ENCODE data around the gene DHX8. TPM values are rescaled to one million over a fixed set of nuclear protein-coding genes. Genes with fewer than 3 reads are reported as not detected.

DHX8 gene
- total and polyA plus RNA-seq, 2 of the 4 experiments (the other 2 are of a cell fraction), result 21.8 to 50.0 TPM

- in situ Hi-C loops (cut with MboI; ENCODE audit: low sequenced_read_pairs) (no loop called here), dilution Hi-C loops (cut with HindIII; ENCODE audit: low sequenced_read_pairs, unreplicated experiment) (no loop called here), intact Hi-C loops (cut with micrococcal nuclease) (no loop called here)
- H2AFZ ChIP-seq (replicated peaks; ENCODE audit: low read length, poor library complexity), result no peak overlapping the region
- H3K4me2 ChIP-seq (ENCODE audit: low read depth, low read length), result no peak overlapping the region
- H3K36me3 ChIP-seq (ENCODE audit: control insufficient read depth, insufficient read depth, low read length), result no peaks in the 10 kb centered on the region
- H3K9ac ChIP-seq (ENCODE audit: low read depth, low read length), result no peak overlapping the region
- H3K23ac ChIP-seq (ENCODE audit: low read depth, low read length), result no peak overlapping the region
- TF ChIP-seq BHLHE40 (IDR thresholded peaks at IDR 0.05; ENCODE audit: low read depth, low read length) (no peak), SMC3 (IDR thresholded peaks at IDR 0.05; ENCODE audit: low read depth, low read length) (no peak), RAD21 (IDR thresholded peaks at IDR 0.05; ENCODE audit: low read length) (no peak), USF2 (IDR thresholded peaks at IDR 0.05; ENCODE audit: low read depth, low read length) (no peak), MAFK (IDR thresholded peaks at IDR 0.05; ENCODE audit: low read depth, low read length) (no peak), MXI1 (IDR thresholded peaks at IDR 0.05; ENCODE audit: borderline replicate concordance, low read depth, low read length) (no peak), CHD1 (IDR thresholded peaks at IDR 0.05; ENCODE audit: low read depth, low read length) (no peak), NFE2L2 (IDR thresholded peaks at IDR 0.05; ENCODE audit: low read depth, low read length) (no peak), RFX5 (IDR thresholded peaks at IDR 0.05; ENCODE audit: low read depth, low read length) (no peak), POLR2A (IDR thresholded peaks at IDR 0.05; ENCODE audit: low read depth, low read length) (no peak), MAZ (IDR thresholded peaks at IDR 0.05; ENCODE audit: borderline replicate concordance, low read depth, low read length) (no peak), CEBPB (IDR thresholded peaks at IDR 0.05; ENCODE audit: low read depth, low read length) (no peak), CTCF (conservative IDR thresholded peaks at IDR 0.05; ENCODE audit: low read depth, low read length) (no peak), RCOR1 (IDR thresholded peaks at IDR 0.05; ENCODE audit: insufficient replicate concordance, low read length) (no peak), FOS (IDR thresholded peaks at IDR 0.05; ENCODE audit: low read depth, low read length) (no peak)
- TF ChIP-seq, protein P1, sequence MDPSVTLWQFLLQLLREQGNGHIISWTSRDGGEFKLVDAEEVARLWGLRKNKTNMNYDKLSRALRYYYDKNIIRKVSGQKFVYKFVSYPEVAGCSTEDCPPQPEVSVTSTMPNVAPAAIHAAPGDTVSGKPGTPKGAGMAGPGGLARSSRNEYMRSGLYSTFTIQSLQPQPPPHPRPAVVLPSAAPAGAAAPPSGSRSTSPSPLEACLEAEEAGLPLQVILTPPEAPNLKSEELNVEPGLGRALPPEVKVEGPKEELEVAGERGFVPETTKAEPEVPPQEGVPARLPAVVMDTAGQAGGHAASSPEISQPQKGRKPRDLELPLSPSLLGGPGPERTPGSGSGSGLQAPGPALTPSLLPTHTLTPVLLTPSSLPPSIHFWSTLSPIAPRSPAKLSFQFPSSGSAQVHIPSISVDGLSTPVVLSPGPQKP (IDR thresholded peaks at IDR 0.05; ENCODE audit: borderline replicate concordance, low read depth, low read length), result no peak
- no peaks in the 10 kb centered on the region for H3K9me3 ChIP-seq (ENCODE audit: control insufficient read depth, insufficient read depth, low read length)
- H3K18ac ChIP-seq (ENCODE audit: low read depth, low read length), result no peak overlapping the region
- no peak overlapping the region for H3K56ac ChIP-seq (ENCODE audit: extremely low read depth, insufficient read depth, low read length)
- H2BK15ac ChIP-seq (ENCODE audit: low read depth, low read length), result no peak overlapping the region
- no peak overlapping the region for H3K14ac ChIP-seq (replicated peaks; ENCODE audit: low read depth, low read length)
- no peak for ATAC-seq (ENCODE audit: low read depth)
- H2BK20ac ChIP-seq (ENCODE audit: low read depth, low read length), result no peak overlapping the region
- no peaks in the 10 kb centered on the region for H3K27me3 ChIP-seq (ENCODE audit: control insufficient read depth, insufficient read depth, low read length)
- CTCF ChIA-PET, result no interaction called here
- H2AK9ac ChIP-seq (replicated peaks; ENCODE audit: low read depth, low read length, poor library complexity), result no peak overlapping the region
- no peak overlapping the region for H4K5ac ChIP-seq (ENCODE audit: low read depth, low read length)
- no peak overlapping the region for H3K4ac ChIP-seq (ENCODE audit: low read depth, low read length)
- no peak overlapping the region for H4K8ac ChIP-seq (ENCODE audit: low read depth in 2 of 2, low read length in 2 of 2)
- H3K4me1 ChIP-seq (ENCODE audit: control insufficient read depth, insufficient read depth, low read length), result peaks cover 7% of the 10 kb centered on the region
- no peak overlapping the region for H2BK5ac ChIP-seq (ENCODE audit: low read depth, low read length, poor library complexity, severe bottlenecking)
- no peak overlapping the region for H2AK5ac ChIP-seq (ENCODE audit: low read depth, low read length)
- no CpG with 5 or more reads among the region's 3 CpGs for WGBS, 2 experiments (ENCODE audit: extremely low coverage in 2 of 2, insufficient read length in 1 of 2)
- no peak overlapping the region for H3K4me3 ChIP-seq (ENCODE audit: insufficient read depth, low read depth, low read length)
- no peak overlapping the region for H2BK120ac ChIP-seq (ENCODE audit: low read depth, low read length)
- no peak overlapping the region for H4K91ac ChIP-seq (ENCODE audit: insufficient read depth, low read depth, low read length)
- no peak for DNase-seq
- H3K9me1 ChIP-seq (ENCODE audit: insufficient read depth, low read length), result peaks cover 9% of the 10 kb centered on the region; the same call in 1 of the 2 replicates
- no TSS peak for BruUV-seq (replicated peaks)
- H3K79me1 ChIP-seq (ENCODE audit: low read depth in 1 of 2, low read length in 2 of 2), result no peaks in the 10 kb centered on the region
- POLR2A ChIA-PET (ENCODE audit: unreplicated experiment), result no interaction called here
- no peaks in the 10 kb centered on the region for H4K20me1 ChIP-seq (ENCODE audit: insufficient read depth, low read length)
- no peak overlapping the region for H3K27ac ChIP-seq (ENCODE audit: insufficient read depth, low read length)
Observed at GRCh38 chr17:43443381-43443780, 40.4 kb upstream of the DHX8 start.
